SU-DHL-6 (cell line): ENCODE results near the gene SOWAHB.

Experiments used
- H2AFZ ChIP-seq: fragments of 200-600 bp; sonication (generic); 2 replicates; pipeline ENCODE4 v1.6.1; 2014; ENCODE audit warnings: low read depth, mild to moderate bottlenecking, moderate library complexity, mixed read lengths, antibody characterized with exemption, low read length; ENCODE audit not compliant: severe bottlenecking
- H3F3A ChIP-seq: fragments of 200-600 bp; shearing (Covaris generic); 2 replicates; pipeline ENCODE4 v1.6.0; 2016; ENCODE audit warnings: antibody characterized with exemption, mild to moderate bottlenecking; ENCODE audit not compliant: insufficient read depth
- H3K27ac ChIP-seq: fragments of 200-600 bp; sonication (generic); 2 replicates; pipeline ENCODE4 v1.5.1; 2016; ENCODE audit warnings: low read depth, mild to moderate bottlenecking, low read length, moderate library complexity, mixed read lengths
- H3K27me3 ChIP-seq: fragments of 200-600 bp; sonication (generic), shearing (Covaris generic); 2 replicates; pipeline ENCODE4 v1.6.0; 2014; ENCODE audit warnings: mild to moderate bottlenecking, low read length
- H3K36me3 ChIP-seq: fragments of 200-600 bp; sonication (generic); 2 replicates; pipeline ENCODE4 v1.6.1; 2014; ENCODE audit warnings: mild to moderate bottlenecking, low read length, mixed read lengths
- H3K4me2 ChIP-seq: fragments of 300-600, 200-600 bp; shearing (Covaris generic), sonication (generic); 2 replicates; pipeline ENCODE4 v1.6.0; 2014; ENCODE audit warnings: low read length, low read depth, mild to moderate bottlenecking; ENCODE audit not compliant: poor library complexity, severe bottlenecking
- H3K4me3 ChIP-seq: fragments of 200-600 bp; sonication (generic); 2 replicates; pipeline ENCODE4 v1.5.1; 2014; ENCODE audit warnings: antibody characterized with exemption, low read length, mild to moderate bottlenecking, mixed read lengths; ENCODE audit not compliant: insufficient read depth, poor library complexity, severe bottlenecking
- H3K79me2 ChIP-seq: fragments of 200-600 bp; sonication (generic); 2 replicates; pipeline ENCODE4 v1.6.1; 2014; ENCODE audit warnings: mild to moderate bottlenecking, low read length, moderate library complexity; ENCODE audit not compliant: insufficient read depth
- H3K9ac ChIP-seq: fragments of 200-600 bp; sonication (generic); 2 replicates; pipeline ENCODE4 v1.7.0; 2014; ENCODE audit warnings: mild to moderate bottlenecking, low read length
- H3K9me2 ChIP-seq: fragments of 200-600 bp; sonication (generic); replicated peaks from 2 replicates; pipeline ENCODE4 v1.6.1; 2014; ENCODE audit warnings: low read length; ENCODE audit not compliant: insufficient read depth
- H3K9me3 ChIP-seq: fragments of 200-600 bp; sonication (generic); 2 replicates; pipeline ENCODE4 v1.6.1; 2014; ENCODE audit warnings: low read length, mixed read lengths; ENCODE audit not compliant: insufficient read depth
- H4K20me1 ChIP-seq: fragments of 200-600 bp; sonication (generic); 2 replicates; pipeline ENCODE4 v1.6.1; 2014; ENCODE audit warnings: low read depth, mild to moderate bottlenecking, antibody characterized with exemption, low read length, moderate library complexity, mixed read lengths
- CTCF ChIP-seq: fragments of 200-600 bp; sonication (generic); IDR thresholded peaks from one replicate; pipeline ENCODE4 v1.5.1; 2017; ENCODE audit warnings: antibody characterized with exemption, mild to moderate bottlenecking, low read length, moderate library complexity; ENCODE audit not compliant: insufficient read depth, poor library complexity, severe bottlenecking
- EZH2phosphoT487 ChIP-seq: fragments of 200-600 bp; sonication (generic), shearing (Covaris generic); conservative IDR thresholded peaks from 2 replicates; pipeline ENCODE4 v1.6.1; 2018; ENCODE audit warnings: mild to moderate bottlenecking, antibody characterized with exemption, low read length, moderate library complexity, mixed read lengths

Gene SOWAHB

GRCh38 chr4:76894537-76895255, 3.2 kb downstream of the SOWAHB start:
- Histone ChIP-seq H3K36me3 (no peaks in the 10 kb centered on the region), H4K20me1 (no peaks in the 10 kb centered on the region), H3K9me2 (no peaks in the 10 kb centered on the region), H3K79me2 (no peaks in the 10 kb centered on the region), H3K4me3 (no peak overlapping the region), H3F3A (no peaks in the 10 kb centered on the region), H2AFZ (no peak overlapping the region), H3K27me3 (no peaks in the 10 kb centered on the region), H3K4me2 (no peak overlapping the region), H3K9me3 (no peaks in the 10 kb centered on the region), H3K9ac (no peak overlapping the region), H3K27ac (no peak overlapping the region)
- TF ChIP-seq CTCF (no peak), EZH2phosphoT487 (no peak)

GRCh38 chr4:76892601-76893000, 5.3 kb downstream of the SOWAHB start:
- Histone ChIP-seq H3K27ac (no peak overlapping the region), H3K79me2 (no peaks in the 10 kb centered on the region), H3F3A (no peaks in the 10 kb centered on the region), H3K27me3 (no peaks in the 10 kb centered on the region), H3K9ac (no peak overlapping the region), H3K9me3 (no peaks in the 10 kb centered on the region), H3K4me3 (no peak overlapping the region), H3K36me3 (no peaks in the 10 kb centered on the region), H4K20me1 (no peaks in the 10 kb centered on the region), H3K9me2 (no peaks in the 10 kb centered on the region), H2AFZ (no peak overlapping the region), H3K4me2 (no peak overlapping the region)
- TF ChIP-seq CTCF, result no peak
- no peak for TF ChIP-seq EZH2phosphoT487

- Histone ChIP-seq H3K9me2 (no peaks in the 10 kb centered on the region), H3K79me2 (no peaks in the 10 kb centered on the region), H3K27me3 (no peaks in the 10 kb centered on the region), H3K9me3 (no peaks in the 10 kb centered on the region), H4K20me1 (no peaks in the 10 kb centered on the region), H3F3A (no peaks in the 10 kb centered on the region), H3K27ac (no peak overlapping the region), H2AFZ (no peak overlapping the region), H3K4me2 (no peak overlapping the region), H3K4me3 (no peak overlapping the region), H3K9ac (no peak overlapping the region), H3K36me3 (no peaks in the 10 kb centered on the region)
- no peak for TF ChIP-seq EZH2phosphoT487
- TF ChIP-seq CTCF, result no peak
Measured at GRCh38 chr4:76892001-76892400, 5.9 kb downstream of the SOWAHB start.
